ENCODE measurements around the gene MS4A4A. TPM values are rescaled to one million over a fixed set of nuclear protein-coding genes. Genes with fewer than 3 reads are reported as not detected.

The MS4A4A gene
- total and polyA plus RNA-seq, 2 donors (not counting 1 experiment from before 2014, with no cell fraction given): 0.72 to 0.99 TPM

GRCh38 chr11:60357771-60358170, 77.3 kb downstream of the MS4A4A start:
- peak; percentile 82 for DNase-seq
- ChIA-PET CTCF (interaction anchor here (1.0 kb wide), 3 partner anchors 10 to 125 kb away, joined by 3 read pairs; partner anchors contain the start of gene MS4A1), POLR2A (no interaction called here)
- no CpG with 5 or more reads among the region's 2 CpGs for WGBS (ENCODE audit: insufficient coverage)
- Mint-ChIP-seq H3K27ac (peak overlapping the region; percentile 38), H3K9me3 (ENCODE audit: insufficient read depth) (peaks cover 9% of the 10 kb centered on the region), H3K4me3 (peak overlapping the region; percentile 30), H3K4me1 (peaks cover 38% of the 10 kb centered on the region), H3K27me3 (no peaks in the 10 kb centered on the region)
- peaks cover 25% of the 10 kb centered on the region for H3K79me2 ChIP-seq (ENCODE audit: control insufficient read depth, insufficient read depth, low read length)
- H3K9ac ChIP-seq (ENCODE audit: low read length): no peak overlapping the region
- H3K4me3 ChIP-seq (ENCODE audit: control extremely low read depth in 1 of 5, extremely low read depth in 1 of 5, insufficient read depth in 1 of 5, low read depth in 2 of 5, low read length in 4 of 5): peak overlapping the region in 1 of 5 experiments; percentile 1
- peak; percentile 65 for ATAC-seq (ENCODE audit: low read depth)
- TF ChIP-seq CTCF (IDR thresholded peaks at IDR 0.05) (no peak), EZH2 (IDR thresholded peaks at IDR 0.05; ENCODE audit: borderline replicate concordance, insufficient read depth, low read depth, low read length, poor library complexity, severe bottlenecking) (no peak)
- H3K27me3 ChIP-seq (replicated peaks in 1 of 4; ENCODE audit: control extremely low read depth in 1 of 4, control insufficient read depth in 3 of 4, insufficient read depth in 4 of 4, low read length in 3 of 4): no peaks in the 10 kb centered on the region
- H3K27ac ChIP-seq (ENCODE audit: low read length in 2 of 2): peak overlapping the region; percentile 34 to 41
- no peaks in the 10 kb centered on the region for H4K20me1 ChIP-seq (ENCODE audit: control insufficient read depth, insufficient read depth, low read length, poor library complexity, severe bottlenecking)
- peak overlapping the region; percentile 47 for H3K4me2 ChIP-seq (replicated peaks; ENCODE audit: low read depth, low read length, poor library complexity, severe bottlenecking)
- H2AFZ ChIP-seq (ENCODE audit: insufficient read depth, low read depth, low read length, poor library complexity, severe bottlenecking): no peak overlapping the region
- intact Hi-C loops (cut with micrococcal nuclease): no loop called here
- peaks cover 2 to 24% (median 20%) of the 10 kb centered on the region in 3 donors for H3K9me3 ChIP-seq (ENCODE audit: control extremely low read depth in 1 of 3, control insufficient read depth in 2 of 3, insufficient read depth in 1 of 3, low read length in 2 of 3)
- peaks cover 27 to 32% of the 10 kb centered on the region in 2 donors for H3K4me1 ChIP-seq (ENCODE audit: control insufficient read depth in 2 of 2, insufficient read depth in 2 of 2, low read length in 2 of 2)
- no peaks in the 10 kb centered on the region for H3K36me3 ChIP-seq (replicated peaks in 1 of 2; ENCODE audit: control extremely low read depth in 1 of 2, control insufficient read depth in 1 of 2, extremely low read depth in 1 of 2, insufficient read depth in 2 of 2, low read length in 1 of 2)

Other genes with a start within 250 kb of the MS4A4A start
- not detected in 2 replicates for gene OOSP2, start 240.3 kb upstream of the MS4A4A start, total RNA-seq
- not detected in 2 replicates for gene OOSP2, start 240.3 kb upstream of the MS4A4A start, polyA plus RNA-seq
- not detected in 2 replicates for gene MS4A3, start 224.0 kb upstream of the MS4A4A start, total RNA-seq
- gene MS4A3, start 224.0 kb upstream of the MS4A4A start, polyA plus RNA-seq: not detected in 2 replicates
- gene MS4A2, start 192.0 kb upstream of the MS4A4A start, total RNA-seq: not detected in 2 replicates
- not detected in 2 replicates for gene MS4A2, start 192.0 kb upstream of the MS4A4A start, polyA plus RNA-seq
- gene MS4A6A, start 97.6 kb upstream of the MS4A4A start, total RNA-seq: 0.34 and 0.80 TPM in 2 replicates
- 2.8 and 4.1 TPM in 2 replicates for gene MS4A6A, start 97.6 kb upstream of the MS4A4A start, polyA plus RNA-seq
- 0.42 TPM in 1 of 2 replicates, not detected in the other for gene MS4A4E, start 37.5 kb upstream of the MS4A4A start, total RNA-seq
- 0.27 and 1.0 TPM in 2 replicates for gene MS4A4E, start 37.5 kb upstream of the MS4A4A start, polyA plus RNA-seq
- not detected in 2 replicates for gene MS4A6E, start 46.6 kb downstream of the MS4A4A start, total RNA-seq
- not detected in 2 replicates for gene MS4A6E, start 46.6 kb downstream of the MS4A4A start, polyA plus RNA-seq
- 27.2 and 29.1 TPM in 2 replicates for gene MS4A7, start 97.9 kb downstream of the MS4A4A start, total RNA-seq
- 10.6 and 16.8 TPM in 2 replicates for gene MS4A7, start 97.9 kb downstream of the MS4A4A start, polyA plus RNA-seq
- 3.4 and 4.9 TPM in 2 replicates for gene MS4A14, start 115.8 kb downstream of the MS4A4A start, total RNA-seq
- gene MS4A14, start 115.8 kb downstream of the MS4A4A start, polyA plus RNA-seq: 2.7 and 5.4 TPM in 2 replicates
- not detected in 2 replicates for gene MS4A5, start 148.9 kb downstream of the MS4A4A start, total RNA-seq
- gene MS4A5, start 148.9 kb downstream of the MS4A4A start, polyA plus RNA-seq: not detected in 2 replicates
- gene MS4A1, start 175.2 kb downstream of the MS4A4A start, total RNA-seq: 1,202 and 1,215 TPM in 2 replicates
- gene MS4A1, start 175.2 kb downstream of the MS4A4A start, polyA plus RNA-seq: 5,160 and 6,008 TPM in 2 replicates
- gene MS4A12, start 212.1 kb downstream of the MS4A4A start, total RNA-seq: not detected in 2 replicates
- gene MS4A12, start 212.1 kb downstream of the MS4A4A start, polyA plus RNA-seq: not detected in 2 replicates
- gene MS4A13, start 234.7 kb downstream of the MS4A4A start, total RNA-seq: not detected in 2 replicates
- not detected in 2 replicates for gene MS4A13, start 234.7 kb downstream of the MS4A4A start, polyA plus RNA-seq